Measurements from ENCODE around the gene REPIN1. TPM values are rescaled to one million over a fixed set of nuclear protein-coding genes. Genes with fewer than 3 reads are reported as not detected.

REPIN1 gene
- total and polyA plus RNA-seq, 9 of the 15 experiments (the other 6 are each of a cell fraction or from before 2014, with no cell fraction given), result 8.1 to 283 (median 94.3) TPM

GRCh38 chr7:150369748-150370501 is 1.3 kb downstream of the REPIN1 start (continued):
- TF ChIP-seq JUN (IDR thresholded peaks at IDR 0.05; ENCODE audit: borderline replicate concordance, low read depth, low read length) (no peak), JUN (CRISPR knock-in tag; IDR thresholded peaks at IDR 0.05; ENCODE audit: borderline replicate concordance) (0 out of 2 replicates have a peak, but pooled peaks have one; percentile 39), MCM2 (IDR thresholded peaks at IDR 0.05; ENCODE audit: low read depth) (no peak), CCNT2 (IDR thresholded peaks at IDR 0.05; ENCODE audit: borderline replicate concordance, extremely low read depth, insufficient read length, low read depth, low read length) (no peak), FOXP1 (CRISPR knock-in tag; IDR thresholded peaks at IDR 0.05) (no peak), HSF4 (CRISPR knock-in tag; IDR thresholded peaks at IDR 0.05; ENCODE audit: borderline replicate concordance) (no peak), MEF2D (tag; conservative IDR thresholded peaks at IDR 0.05; ENCODE audit: low read depth) (no peak), SIN3A (IDR thresholded peaks at IDR 0.05; ENCODE audit: borderline replicate concordance in 2 of 2, control insufficient read depth in 1 of 2, low read depth in 2 of 2, low read length in 2 of 2) (no peak), CAMTA2 (CRISPR knock-in tag; conservative IDR thresholded peaks at IDR 0.05) (0 out of 2 replicates have a peak, but pooled peaks have one; percentile 5), CXXC5 (CRISPR knock-in tag; IDR thresholded peaks at IDR 0.05) (no peak), DACH1 (IDR thresholded peaks at IDR 0.05; ENCODE audit: partially characterized antibody) (no peak), XRCC3 (IDR thresholded peaks at IDR 0.05) (no peak), ZBTB1 (CRISPR knock-in tag; IDR thresholded peaks at IDR 0.05; ENCODE audit: borderline replicate concordance, low read depth) (no peak; the same call in 1 of the 2 replicates), POLR3G (IDR thresholded peaks at IDR 0.05; ENCODE audit: extremely low read depth, insufficient read length, insufficient replicate concordance) (no peak), U2AF1 (optimal IDR thresholded peaks at IDR 0.05; ENCODE audit: low read depth, low read length) (no peak), ZNF282 (CRISPR knock-in tag; IDR thresholded peaks at IDR 0.05) (no peak), TEAD4 (IDR thresholded peaks at IDR 0.05; ENCODE audit: low read length) (no peak), TEAD4 (CRISPR knock-in tag; IDR thresholded peaks at IDR 0.05; ENCODE audit: borderline replicate concordance) (no peak), CC2D1A (IDR thresholded peaks at IDR 0.05) (no peak), POLR2A (conservative IDR thresholded peaks at IDR 0.05) (0 out of 2 replicates have a peak, but pooled peaks have one; percentile 20), SP1 (CRISPR knock-in tag; IDR thresholded peaks at IDR 0.05) (peak; percentile 66; the same call in 1 of the 2 replicates), FOXA3 (CRISPR knock-in tag; conservative IDR thresholded peaks at IDR 0.05 in 1 of 2, IDR thresholded peaks at IDR 0.05 in 1 of 2) (no peak)
- TF ChIP-seq, protein P1, sequence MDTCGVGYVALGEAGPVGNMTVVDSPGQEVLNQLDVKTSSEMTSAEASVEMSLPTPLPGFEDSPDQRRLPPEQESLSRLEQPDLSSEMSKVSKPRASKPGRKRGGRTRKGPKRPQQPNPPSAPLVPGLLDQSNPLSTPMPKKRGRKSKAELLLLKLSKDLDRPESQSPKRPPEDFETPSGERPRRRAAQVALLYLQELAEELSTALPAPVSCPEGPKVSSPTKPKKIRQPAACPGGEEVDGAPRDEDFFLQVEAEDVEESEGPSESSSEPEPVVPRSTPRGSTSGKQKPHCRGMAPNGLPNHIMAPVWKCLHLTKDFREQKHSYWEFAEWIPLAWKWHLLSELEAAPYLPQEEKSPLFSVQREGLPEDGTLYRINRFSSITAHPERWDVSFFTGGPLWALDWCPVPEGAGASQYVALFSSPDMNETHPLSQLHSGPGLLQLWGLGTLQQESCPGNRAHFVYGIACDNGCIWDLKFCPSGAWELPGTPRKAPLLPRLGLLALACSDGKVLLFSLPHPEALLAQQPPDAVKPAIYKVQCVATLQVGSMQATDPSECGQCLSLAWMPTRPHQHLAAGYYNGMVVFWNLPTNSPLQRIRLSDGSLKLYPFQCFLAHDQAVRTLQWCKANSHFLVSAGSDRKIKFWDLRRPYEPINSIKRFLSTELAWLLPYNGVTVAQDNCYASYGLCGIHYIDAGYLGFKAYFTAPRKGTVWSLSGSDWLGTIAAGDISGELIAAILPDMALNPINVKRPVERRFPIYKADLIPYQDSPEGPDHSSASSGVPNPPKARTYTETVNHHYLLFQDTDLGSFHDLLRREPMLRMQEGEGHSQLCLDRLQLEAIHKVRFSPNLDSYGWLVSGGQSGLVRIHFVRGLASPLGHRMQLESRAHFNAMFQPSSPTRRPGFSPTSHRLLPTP (IDR thresholded peaks at IDR 0.05; ENCODE audit: borderline replicate concordance, extremely low read depth, insufficient read length), result no peak
- TF ChIP-seq, protein P2, sequence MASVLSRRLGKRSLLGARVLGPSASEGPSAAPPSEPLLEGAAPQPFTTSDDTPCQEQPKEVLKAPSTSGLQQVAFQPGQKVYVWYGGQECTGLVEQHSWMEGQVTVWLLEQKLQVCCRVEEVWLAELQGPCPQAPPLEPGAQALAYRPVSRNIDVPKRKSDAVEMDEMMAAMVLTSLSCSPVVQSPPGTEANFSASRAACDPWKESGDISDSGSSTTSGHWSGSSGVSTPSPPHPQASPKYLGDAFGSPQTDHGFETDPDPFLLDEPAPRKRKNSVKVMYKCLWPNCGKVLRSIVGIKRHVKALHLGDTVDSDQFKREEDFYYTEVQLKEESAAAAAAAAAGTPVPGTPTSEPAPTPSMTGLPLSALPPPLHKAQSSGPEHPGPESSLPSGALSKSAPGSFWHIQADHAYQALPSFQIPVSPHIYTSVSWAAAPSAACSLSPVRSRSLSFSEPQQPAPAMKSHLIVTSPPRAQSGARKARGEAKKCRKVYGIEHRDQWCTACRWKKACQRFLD (CRISPR knock-in tag; IDR thresholded peaks at IDR 0.05), result no peak

Measured in K562 (cell line).